HepG2 (cell line): ENCODE results near the gene RNF4. TPM values are rescaled to one million over a fixed set of nuclear protein-coding genes. Genes with fewer than 3 reads are reported as not detected.

Experiments
- CBFB ChIP-seq: sonication (generic); formaldehyde crosslinking; IDR thresholded peaks from 2 replicates; pipeline ENCODE4 v1.4.0; 2020; ENCODE audit warnings: missing genetic modification reagents
- HNRNPL ChIP-seq: fragments of 200-400 bp; formaldehyde crosslinking; IDR thresholded peaks from 2 replicates; pipeline ENCODE4 v1.6.1; 2017; ENCODE audit warnings: mild to moderate bottlenecking, low read depth, low read length
- HOXA5 ChIP-seq: sonication (generic); formaldehyde crosslinking; IDR thresholded peaks from 2 replicates; pipeline ENCODE4 v1.4.0; 2020; ENCODE audit warnings: missing genetic modification reagents
- IRF2 ChIP-seq: IDR thresholded peaks from 2 replicates; pipeline ENCODE4 v1.6.1; 2018; ENCODE audit warnings: missing genetic modification reagents, missing compliant biosample characterization
- KDM3A ChIP-seq: IDR thresholded peaks from 2 replicates; pipeline ENCODE4 v1.6.1; 2018; ENCODE audit warnings: low read depth, missing compliant biosample characterization
- KLF12 ChIP-seq: sonication (generic); formaldehyde crosslinking; IDR thresholded peaks from 2 replicates; pipeline ENCODE4 v1.4.0; 2020; ENCODE audit warnings: missing genetic modification reagents, borderline replicate concordance
- MBD4 ChIP-seq: IDR thresholded peaks from 2 replicates; pipeline ENCODE4 v1.6.1; 2012; ENCODE audit warnings: low read length, inconsistent platforms, borderline replicate concordance
- MBNL3 ChIP-seq: fragments of 250-450 bp; sonication (Bioruptor Pico); conservative IDR thresholded peaks from 2 replicates; pipeline ENCODE4 v1.8.0; 2022; ENCODE audit warnings: mild to moderate bottlenecking, inconsistent platforms
- NFKB2 ChIP-seq: sonication (generic); formaldehyde crosslinking; IDR thresholded peaks from 2 replicates; pipeline ENCODE4 v1.4.0; 2020; ENCODE audit warnings: missing genetic modification reagents, borderline replicate concordance
- PBX2 ChIP-seq: IDR thresholded peaks from 2 replicates; pipeline ENCODE4 v1.6.1; 2016; ENCODE audit warnings: control low read depth
- PHF8 ChIP-seq: sonication (generic); formaldehyde crosslinking; IDR thresholded peaks from 2 replicates; pipeline ENCODE4 v1.5.0; 2020; ENCODE audit warnings: missing genetic modification reagents
- POLR2G ChIP-seq: fragments of 200-400 bp; formaldehyde crosslinking; IDR thresholded peaks from 2 replicates; pipeline ENCODE4 v1.6.1; 2018; ENCODE audit warnings: mild to moderate bottlenecking, low read depth, low read length, moderate library complexity
- RFXANK ChIP-seq: IDR thresholded peaks from 2 replicates; pipeline ENCODE4 v1.6.1; 2016
- SMYD3 ChIP-seq: sonication (generic); formaldehyde crosslinking; IDR thresholded peaks from 2 replicates; pipeline ENCODE4 v1.8.1; 2023; ENCODE audit warnings: mild to moderate bottlenecking, missing genetic modification reagents
- SRSF1 ChIP-seq: fragments of 200-400 bp; formaldehyde crosslinking; optimal IDR thresholded peaks from 2 replicates; pipeline ENCODE3; 2017; ENCODE audit warnings: mild to moderate bottlenecking, low read depth, low read length, moderate library complexity
- TBP ChIP-seq: sonication (generic); formaldehyde crosslinking; IDR thresholded peaks from 2 replicates; pipeline ENCODE4 v1.5.0; 2020; ENCODE audit warnings: missing genetic modification reagents
- ZKSCAN1 ChIP-seq: fragments of 150-350 bp; IDR thresholded peaks from 2 replicates; pipeline ENCODE4 v1.6.1; 2014; ENCODE audit warnings: low read length
- ZMYM3 ChIP-seq: sonication (generic); formaldehyde crosslinking; IDR thresholded peaks from 2 replicates; pipeline ENCODE4 v1.5.1; 2020; ENCODE audit warnings: mild to moderate bottlenecking, missing genetic modification reagents
- ZNF180 ChIP-seq: sonication (generic); formaldehyde crosslinking; IDR thresholded peaks from 2 replicates; pipeline ENCODE4 v1.4.0; 2020; ENCODE audit warnings: low read depth, missing genetic modification reagents, borderline replicate concordance
- ZNF264 ChIP-seq: sonication (generic); formaldehyde crosslinking; IDR thresholded peaks from 2 replicates; pipeline ENCODE4 v1.4.0; 2020; ENCODE audit warnings: missing genetic modification reagents
- ZNF724P ChIP-seq: sonication (generic); formaldehyde crosslinking; IDR thresholded peaks from 2 replicates; pipeline ENCODE4 v1.8.0; 2022; ENCODE audit warnings: missing genetic modification reagents, borderline replicate concordance
- ZNF768 ChIP-seq: sonication (generic); formaldehyde crosslinking; IDR thresholded peaks from 2 replicates; pipeline ENCODE4 v1.4.0; 2020; ENCODE audit warnings: missing genetic modification reagents
- polyA plus RNA-seq, 8 experiments: library from polyadenylated mRNA; depleted of rRNA in 3 of 8; stranded (reverse) in 7 of 8; unstranded in 1 of 8; fragments of >200 nt; fragmentation: Illumina TruSeq in 4 of 8; extraction: Trizol in 4 of 8; gene quantifications; 2 replicates each; pipeline versions ENCODE4 v1.2.1 to v1.2.3, GENCODE V29; 2011 to 2016; ENCODE audit warnings: low read depth in 4 of 8, missing spikeins in 1 of 8, mixed read lengths in 1 of 8; ENCODE audit not compliant: insufficient read depth in 1 of 8
- total RNA-seq, 5 experiments: library from RNA; depleted of rRNA; stranded (reverse); fragments of >200 nt; fragmentation: Illumina TruSeq; extraction: Trizol; gene quantifications; 2 replicates each; pipeline ENCODE4 v1.2.3, GENCODE V29; 2016; ENCODE audit warnings: low read depth in 1 of 5
- TF ChIP-seq, protein P1 (sequence below), 2 experiments: sonication (generic) in 1 of 2; formaldehyde crosslinking in 1 of 2; IDR thresholded peaks; 2 replicates each; pipeline versions ENCODE4 v1.4.0 to v1.6.1; 2018 to 2020; ENCODE audit warnings: missing genetic modification reagents in 2 of 2, borderline replicate concordance in 1 of 2, low read depth in 1 of 2, mild to moderate bottlenecking in 1 of 2, missing biosample characterization in 1 of 2
- TF ChIP-seq, protein P2 (sequence below): sonication (generic); formaldehyde crosslinking; IDR thresholded peaks from 2 replicates; pipeline ENCODE4 v1.4.0; 2020; ENCODE audit warnings: missing genetic modification reagents
- TF ChIP-seq, protein P3 (sequence below): sonication (generic); formaldehyde crosslinking; IDR thresholded peaks from 2 replicates; pipeline ENCODE4 v1.4.0; 2020; ENCODE audit warnings: mild to moderate bottlenecking, missing genetic modification reagents

Gene RNF4
- total and polyA plus RNA-seq, 2 of the 13 experiments (the other 11 are each of a cell fraction or from before 2014, with no cell fraction given) = 38.1 to 45.1 TPM

DNA sequence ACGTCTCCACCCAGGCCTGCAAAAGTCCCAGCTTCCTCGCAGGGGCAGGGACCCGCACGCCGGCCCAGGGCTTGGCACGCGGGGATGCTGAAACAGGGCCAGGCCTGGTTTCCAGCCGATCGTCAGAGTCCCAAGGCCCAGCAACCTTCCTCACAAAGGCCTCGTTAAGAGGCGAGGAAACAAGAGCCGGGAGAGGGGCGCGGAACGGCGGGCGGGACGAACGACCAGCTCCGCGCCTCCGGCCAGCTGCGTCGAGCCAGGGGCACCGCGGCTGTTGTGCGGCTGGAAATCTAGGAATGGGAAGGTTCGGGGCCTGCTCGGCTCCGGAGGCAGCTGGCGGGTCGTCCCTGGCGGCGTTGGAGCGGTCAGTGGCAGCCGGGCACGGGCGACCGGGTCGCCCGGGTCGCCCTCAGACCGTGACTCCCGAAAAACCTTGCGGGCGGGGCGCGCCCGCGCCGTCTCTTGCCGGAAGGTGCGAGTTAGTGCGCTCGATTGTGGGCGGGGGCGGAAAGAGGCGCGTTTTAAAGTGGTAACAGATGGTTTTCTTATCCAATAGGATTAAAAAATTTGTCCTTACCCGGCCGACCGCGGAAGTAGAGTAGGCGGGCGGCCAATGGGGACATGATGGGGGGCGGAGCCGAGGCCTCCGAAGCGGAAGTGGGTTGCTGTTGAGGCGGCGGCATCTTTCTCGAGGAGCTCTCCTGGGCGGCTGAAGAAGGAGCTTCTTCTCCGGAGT, at the start of gene RNF4 (continued):
- peak; percentile 86; the same call in 1 of the 2 replicates for TF ChIP-seq HOXA5
- TF ChIP-seq ZNF264 (CRISPR knock-in tag) = 0 out of 2 replicates have a peak, but pooled peaks have one; percentile 41
- TF ChIP-seq ZMYM3 = no peak
- TF ChIP-seq, protein P1, sequence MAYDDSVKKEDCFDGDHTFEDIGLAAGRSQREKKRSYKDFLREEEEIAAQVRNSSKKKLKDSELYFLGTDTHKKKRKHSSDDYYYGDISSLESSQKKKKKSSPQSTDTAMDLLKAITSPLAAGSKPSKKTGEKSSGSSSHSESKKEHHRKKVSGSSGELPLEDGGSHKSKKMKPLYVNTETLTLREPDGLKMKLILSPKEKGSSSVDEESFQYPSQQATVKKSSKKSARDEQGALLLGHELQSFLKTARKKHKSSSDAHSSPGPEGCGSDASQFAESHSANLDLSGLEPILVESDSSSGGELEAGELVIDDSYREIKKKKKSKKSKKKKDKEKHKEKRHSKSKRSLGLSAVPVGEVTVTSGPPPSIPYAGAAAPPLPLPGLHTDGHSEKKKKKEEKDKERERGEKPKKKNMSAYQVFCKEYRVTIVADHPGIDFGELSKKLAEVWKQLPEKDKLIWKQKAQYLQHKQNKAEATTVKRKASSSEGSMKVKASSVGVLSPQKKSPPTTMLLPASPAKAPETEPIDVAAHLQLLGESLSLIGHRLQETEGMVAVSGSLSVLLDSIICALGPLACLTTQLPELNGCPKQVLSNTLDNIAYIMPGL (CRISPR knock-in tag; IDR thresholded peaks at IDR 0.05; ENCODE audit: borderline replicate concordance in 1 of 2, low read depth in 1 of 2) = no peak; a peak in 1 of 4 replicates
- 0 out of 2 replicates have a peak, but pooled peaks have one; percentile 60 for TF ChIP-seq ZNF180 (CRISPR knock-in tag)
- peak; percentile 8; the same call in 1 of the 2 replicates for TF ChIP-seq IRF2
- TF ChIP-seq KLF12 = peak; percentile 30; the same call in 1 of the 2 replicates
- TF ChIP-seq POLR2G = peak; percentile 77
- TF ChIP-seq MBNL3 = no peak
- TF ChIP-seq SRSF1 = peak; percentile 12
- TF ChIP-seq, protein P2, sequence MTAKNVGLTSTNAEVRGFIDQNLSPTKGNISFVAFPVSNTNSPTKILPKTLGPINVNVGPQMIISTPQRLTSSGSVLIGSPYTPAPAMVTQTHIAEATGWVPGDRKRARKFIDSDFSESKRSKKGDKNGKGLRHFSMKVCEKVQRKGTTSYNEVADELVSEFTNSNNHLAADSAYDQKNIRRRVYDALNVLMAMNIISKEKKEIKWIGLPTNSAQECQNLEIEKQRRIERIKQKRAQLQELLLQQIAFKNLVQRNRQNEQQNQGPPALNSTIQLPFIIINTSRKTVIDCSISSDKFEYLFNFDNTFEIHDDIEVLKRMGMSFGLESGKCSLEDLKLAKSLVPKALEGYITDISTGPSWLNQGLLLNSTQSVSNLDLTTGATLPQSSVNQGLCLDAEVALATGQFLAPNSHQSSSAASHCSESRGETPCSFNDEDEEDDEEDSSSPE (CRISPR knock-in tag) = peak; percentile 75; the same call in 1 of the 2 replicates
- no peak for TF ChIP-seq HNRNPL
- peak; percentile 82 for TF ChIP-seq PHF8 (CRISPR knock-in tag)
- 0 out of 2 replicates have a peak, but pooled peaks have one; percentile 48 for TF ChIP-seq KDM3A (CRISPR knock-in tag)
- no peak for TF ChIP-seq ZKSCAN1
- TF ChIP-seq PBX2 (CRISPR knock-in tag) = peak; percentile 81
- TF ChIP-seq RFXANK (CRISPR knock-in tag) = no peak
- peak; percentile 85; the same call in 1 of the 2 replicates for TF ChIP-seq NFKB2
- TF ChIP-seq MBD4 = no peak
- TF ChIP-seq ZNF724P (CRISPR knock-in tag) = 0 out of 2 replicates have a peak, but pooled peaks have one; percentile 6
- peak; percentile 61; the same call in 1 of the 2 replicates for TF ChIP-seq ZNF768 (CRISPR knock-in tag)
- TF ChIP-seq, protein P3, sequence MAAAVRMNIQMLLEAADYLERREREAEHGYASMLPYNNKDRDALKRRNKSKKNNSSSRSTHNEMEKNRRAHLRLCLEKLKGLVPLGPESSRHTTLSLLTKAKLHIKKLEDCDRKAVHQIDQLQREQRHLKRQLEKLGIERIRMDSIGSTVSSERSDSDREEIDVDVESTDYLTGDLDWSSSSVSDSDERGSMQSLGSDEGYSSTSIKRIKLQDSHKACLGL (CRISPR knock-in tag) = 0 out of 2 replicates have a peak, but pooled peaks have one; percentile 40
- TF ChIP-seq TBP = no peak
- no peak for TF ChIP-seq SMYD3 (CRISPR knock-in tag)
- TF ChIP-seq CBFB = 0 out of 2 replicates have a peak, but pooled peaks have one; percentile 15
